Psoas muscle (tissue), 8 donors: ENCODE data around the gene TGFBRAP1. TPM values are rescaled to one million over a fixed set of nuclear protein-coding genes. Genes with fewer than 3 reads are reported as not detected.

ENCODE experiments used
- ATAC-seq, 4 donors: fragments of 200-7000 bp; cut with Tn5 transposase; one replicate each; pipeline ENCODE4 v1.9.1; 2020; ENCODE audit warnings: moderate library complexity in 3 of 4, mild to moderate bottlenecking in 2 of 4
- DNase-seq, 2 donors: peaks; one replicate each; pipeline ENCODE4 v3.0.0-alpha.2; 2020
- H3K27ac ChIP-seq: fragments of 200-600 bp; one replicate; pipeline ENCODE4 v1.8.0; 2022
- H3K27me3 ChIP-seq, 3 donors: fragments of 200-600 bp in 1 of 3; one replicate each; pipeline versions ENCODE4 v1.6.1 to v1.8.0; 2013 to 2022; ENCODE audit warnings: low read length in 2 of 3, mild to moderate bottlenecking in 2 of 3, moderate library complexity in 1 of 3; ENCODE audit not compliant: insufficient read depth in 3 of 3
- H3K36me3 ChIP-seq, 2 donors: fragments of 200-600 bp in 1 of 2; one replicate each; pipeline versions ENCODE4 v1.6.1 to v1.8.0; 2013 to 2022; ENCODE audit warnings: low read depth in 1 of 2, mild to moderate bottlenecking in 1 of 2, moderate library complexity in 1 of 2; ENCODE audit not compliant: insufficient read depth in 1 of 2
- H3K4me1 ChIP-seq: fragments of 200-600 bp; one replicate; pipeline ENCODE4 v1.8.0; 2022
- H3K4me3 ChIP-seq: fragments of 200-600 bp; one replicate; pipeline ENCODE4 v1.8.0; 2022; ENCODE audit warnings: mild to moderate bottlenecking
- H3K9me3 ChIP-seq: fragments of 200-600 bp; one replicate; pipeline ENCODE4 v1.8.0; 2022
- WGBS, 3 donors: extraction: QIAGEN DNeasy Blood & Tissue Kit; methylation state at CpG; one replicate each; pipeline versions ENCODE4 v1.1.6 to v1.1.7; 2013; 5-methylcytosine and 5-hydroxymethylcytosine counted together
- intact Hi-C, 2 donors: fragments of 100-400 bp; cut with DNase I; formaldehyde crosslinking; loops; one replicate each; pipeline versions ENCODE4 v1.11.0 to v1.14.2; 2022
- polyA plus RNA-seq, 3 donors: library from polyadenylated mRNA; stranded (reverse); fragments of 200-250 nt; gene quantifications; one replicate each; pipeline ENCODE4 v1.2.3, GENCODE V29; 2013
- total RNA-seq, 4 donors: library from RNA; stranded (reverse); fragmentation: NEBNext Ultra II Directional in 2 of 4; extraction: Animal tissue kit (Norgen Biotek cat#: 25700) in 2 of 4; gene quantifications; one replicate each; pipeline versions ENCODE4 v1.2.1 to v1.2.4, GENCODE V29; 2021 to 2023
- TF ChIP-seq, protein P1 (sequence below): fragments of 200-600 bp; IDR thresholded peaks from one replicate; pipeline ENCODE4 v1.8.0; 2022; ENCODE audit warnings: antibody characterized with exemption
- donor health status: healthy with polysubstance abuse.
- donor health status: DM: no; HTN: no; CAD: no; lungs with moderate emphysema.
- donor health status: Bipolar disorder and iron deficiency.
- donor health status: healthy.
- donor health status: DM: yes; HTN: yes; CAD: no.
- donor health status: DM: no; HTN: no; CAD: no.
- donor health status: DM: no; HTN: no; CAD: no.
- donor health status: DM: yes; HTN: yes; CAD: no.

TGFBRAP1 gene
- total and polyA plus RNA-seq, 7 donors: 5.4 to 21.4 (median 16.3) TPM

DNA sequence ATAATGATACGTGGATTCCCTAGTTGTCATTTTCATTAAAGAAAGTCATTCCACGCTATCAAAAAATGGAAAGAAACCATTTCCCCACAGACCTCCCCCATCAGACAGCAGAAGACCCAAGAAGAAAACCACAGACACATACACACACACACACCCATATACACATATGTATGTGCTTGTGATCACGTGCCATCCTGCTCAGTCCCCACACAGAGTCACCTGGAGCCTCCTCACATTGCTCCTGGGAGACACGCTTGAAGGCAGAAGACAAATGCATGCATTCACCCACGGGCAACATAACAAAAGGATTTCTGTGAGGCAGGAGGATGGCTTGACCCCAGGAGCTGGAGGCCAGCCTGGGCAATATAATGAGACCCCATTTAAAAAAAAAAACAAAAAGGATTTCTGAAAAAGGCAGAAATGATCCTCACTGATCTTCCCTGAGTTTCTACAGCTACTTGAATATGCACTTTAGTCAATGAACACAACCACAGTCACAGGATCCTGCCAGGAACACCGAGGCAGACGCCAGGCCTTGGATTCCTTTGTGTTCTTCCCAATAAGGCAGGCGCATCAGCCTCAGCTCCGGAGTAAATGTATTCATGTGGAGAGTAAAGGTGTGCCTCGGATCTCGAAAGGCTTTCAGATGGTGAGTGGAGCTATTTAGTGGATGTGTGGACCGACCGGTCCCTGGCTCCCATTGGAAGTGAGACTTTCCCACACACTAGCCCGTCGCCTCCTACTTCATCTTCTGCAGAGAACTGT is 21.0 kb downstream of the TGFBRAP1 start:
- TF ChIP-seq, protein P1, sequence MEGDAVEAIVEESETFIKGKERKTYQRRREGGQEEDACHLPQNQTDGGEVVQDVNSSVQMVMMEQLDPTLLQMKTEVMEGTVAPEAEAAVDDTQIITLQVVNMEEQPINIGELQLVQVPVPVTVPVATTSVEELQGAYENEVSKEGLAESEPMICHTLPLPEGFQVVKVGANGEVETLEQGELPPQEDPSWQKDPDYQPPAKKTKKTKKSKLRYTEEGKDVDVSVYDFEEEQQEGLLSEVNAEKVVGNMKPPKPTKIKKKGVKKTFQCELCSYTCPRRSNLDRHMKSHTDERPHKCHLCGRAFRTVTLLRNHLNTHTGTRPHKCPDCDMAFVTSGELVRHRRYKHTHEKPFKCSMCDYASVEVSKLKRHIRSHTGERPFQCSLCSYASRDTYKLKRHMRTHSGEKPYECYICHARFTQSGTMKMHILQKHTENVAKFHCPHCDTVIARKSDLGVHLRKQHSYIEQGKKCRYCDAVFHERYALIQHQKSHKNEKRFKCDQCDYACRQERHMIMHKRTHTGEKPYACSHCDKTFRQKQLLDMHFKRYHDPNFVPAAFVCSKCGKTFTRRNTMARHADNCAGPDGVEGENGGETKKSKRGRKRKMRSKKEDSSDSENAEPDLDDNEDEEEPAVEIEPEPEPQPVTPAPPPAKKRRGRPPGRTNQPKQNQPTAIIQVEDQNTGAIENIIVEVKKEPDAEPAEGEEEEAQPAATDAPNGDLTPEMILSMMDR: no peak
- no peaks in the 10 kb centered on the region for H3K27me3 ChIP-seq
- H3K27ac ChIP-seq: no peak overlapping the region
- no peaks in the 10 kb centered on the region for H3K4me1 ChIP-seq
- intact Hi-C loops: no loop called here
- ATAC-seq: peak in 3 of 4 donors; percentile 7 to 19 (median 8)
- H3K4me3 ChIP-seq: no peak overlapping the region
- peaks cover 6 to 22% of the 10 kb centered on the region in 2 donors for H3K36me3 ChIP-seq
- 91 to 92% (median 92%) methylated on average over 15 of the region's 15 CpGs for WGBS, 3 donors
- H3K9me3 ChIP-seq: no peaks in the 10 kb centered on the region
- no peak for DNase-seq

DNA sequence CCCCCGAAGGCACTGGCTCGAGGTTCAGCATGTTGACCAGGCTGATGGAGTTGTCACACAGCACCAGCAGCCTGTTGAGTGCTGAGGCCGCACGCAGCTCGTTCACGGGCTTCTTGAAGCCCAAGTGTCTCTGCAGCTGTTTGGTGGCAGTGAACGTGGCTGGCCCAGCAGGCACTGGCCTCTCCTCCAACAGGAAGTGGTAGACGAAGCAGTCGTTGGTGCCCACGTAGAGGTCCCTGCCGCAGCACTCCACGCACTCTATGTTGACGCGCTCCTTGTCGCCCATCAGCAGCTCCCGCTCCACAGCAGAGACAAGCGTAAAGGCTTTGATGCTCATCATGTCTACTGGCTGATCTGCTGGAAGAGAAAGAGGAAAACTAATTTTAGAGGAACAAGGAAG is 21.6 kb downstream of the TGFBRAP1 start:
- no peak overlapping the region for H3K27ac ChIP-seq
- no peaks in the 10 kb centered on the region for H3K4me1 ChIP-seq
- 90 to 96% (median 93%) methylated on average over 17 of the region's 17 CpGs for WGBS, 3 donors
- TF ChIP-seq, protein P1: no peak
- no peaks in the 10 kb centered on the region for H3K27me3 ChIP-seq
- ATAC-seq: no peak
- no peak for DNase-seq
- H3K4me3 ChIP-seq: no peak overlapping the region
- intact Hi-C loops: no loop called here
- H3K36me3 ChIP-seq: peaks cover 6 to 22% of the 10 kb centered on the region in 2 donors
- H3K9me3 ChIP-seq: no peaks in the 10 kb centered on the region

DNA sequence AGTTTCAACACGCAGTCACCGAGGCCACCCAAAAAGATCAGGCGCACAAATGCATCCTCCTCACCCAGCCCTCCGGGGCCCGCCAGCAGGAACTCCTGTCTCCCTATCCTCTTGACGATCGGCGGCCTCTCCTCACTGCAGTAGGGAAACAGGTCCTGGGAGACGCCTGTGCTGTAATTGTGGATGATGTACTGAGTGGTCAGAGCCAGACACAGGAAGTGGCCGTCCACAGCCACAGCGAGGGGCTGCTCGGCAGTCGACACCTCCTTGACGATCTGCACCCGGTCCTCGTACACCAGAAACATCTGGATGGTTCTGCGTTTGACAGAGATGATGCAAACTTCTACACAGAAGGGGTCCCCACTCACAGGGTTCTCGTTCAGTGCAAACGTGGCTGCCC is 22.0 kb downstream of the TGFBRAP1 start:
- Histone ChIP-seq H3K36me3 (peaks cover 6 to 22% of the 10 kb centered on the region in 2 donors), H3K4me3 (no peak overlapping the region), H3K4me1 (no peaks in the 10 kb centered on the region), H3K27me3 (no peaks in the 10 kb centered on the region), H3K27ac (no peak overlapping the region), H3K9me3 (no peaks in the 10 kb centered on the region)
- DNase-seq: no peak
- TF ChIP-seq, protein P1: no peak
- intact Hi-C loops: no loop called here
- WGBS, 3 donors: 87 to 95% (median 93%) methylated on average over 19 of the region's 19 CpGs
- no peak for ATAC-seq

DNA sequence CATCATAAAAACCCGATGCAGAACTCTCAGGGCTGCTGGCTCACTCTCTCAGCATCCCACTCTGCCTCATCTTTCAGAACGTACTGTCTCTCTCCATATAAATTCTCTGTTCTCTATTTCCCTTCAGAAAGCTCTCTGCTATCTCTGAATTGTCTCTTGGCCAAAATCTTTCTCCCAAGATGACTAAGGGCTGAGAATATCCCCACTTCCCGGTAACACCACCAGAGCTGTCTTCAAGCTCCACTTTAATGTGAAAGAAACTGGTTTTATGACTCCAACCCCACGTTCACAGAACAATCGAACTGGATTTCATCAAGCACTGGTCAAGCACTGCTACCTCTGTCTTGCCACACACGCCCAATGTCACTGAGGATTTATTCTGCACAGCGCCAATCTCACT is 22.4 kb downstream of the TGFBRAP1 start:
- no peaks in the 10 kb centered on the region for H3K4me1 ChIP-seq
- DNase-seq (no peak), ATAC-seq (no peak)
- H3K4me3 ChIP-seq: no peak overlapping the region
- no peaks in the 10 kb centered on the region for H3K9me3 ChIP-seq
- no peaks in the 10 kb centered on the region for H3K27me3 ChIP-seq
- WGBS, 3 donors: 87 to 91% (median 88%) methylated on average over 7 of the region's 7 CpGs
- intact Hi-C loops: no loop called here
- TF ChIP-seq, protein P1: no peak
- H3K36me3 ChIP-seq: peaks cover 6 to 22% of the 10 kb centered on the region in 2 donors
- H3K27ac ChIP-seq: no peak overlapping the region

DNA sequence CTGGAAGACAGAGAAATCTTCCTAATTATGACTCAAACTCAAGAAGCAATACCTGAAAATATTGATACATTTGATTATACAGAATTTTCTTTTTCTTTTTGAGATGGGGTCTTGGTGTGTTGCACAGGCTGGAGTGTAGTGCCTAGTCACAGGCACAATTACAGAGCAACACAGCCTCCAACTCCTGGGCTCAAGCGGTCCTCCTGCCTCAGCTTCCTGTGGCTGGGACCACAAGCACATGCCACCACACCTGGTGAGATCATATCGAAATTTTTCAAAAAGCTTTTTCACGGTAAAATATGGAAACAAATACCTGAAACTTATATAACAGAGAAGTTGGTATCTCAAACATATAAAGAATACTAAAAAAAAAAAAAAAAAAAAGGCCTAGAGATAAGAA is 27.9 kb downstream of the TGFBRAP1 start:
- intact Hi-C loops: no loop called here
- Histone ChIP-seq H3K4me3 (no peak overlapping the region), H3K9me3 (no peaks in the 10 kb centered on the region), H3K4me1 (no peaks in the 10 kb centered on the region), H3K27ac (no peak overlapping the region), H3K27me3 (no peaks in the 10 kb centered on the region), H3K36me3 (peaks cover 6 to 28% of the 10 kb centered on the region in 2 donors)
- no peak for DNase-seq
- WGBS, 3 donors: 91 to 94% (median 92%) methylated on average over 3 of the region's 3 CpGs
- ATAC-seq: no peak
- TF ChIP-seq, protein P1: no peak
